Esophagus squamous epithelium (tissue), 4 donors: ENCODE measurements around the gene ST7.

ENCODE experiments used
- CTCF ChIP-seq, 6 experiments: fragments of 450-650 bp in 4 of 6; fragments of 200-600 bp in 2 of 6; sonication (generic) in 2 of 6; IDR thresholded peaks; one replicate each; pipeline ENCODE4 v1.5.1; 2016 to 2019; ENCODE audit warnings: antibody characterized with exemption in 6 of 6, mild to moderate bottlenecking in 4 of 6, moderate library complexity in 4 of 6
- POLR2A ChIP-seq, 4 donors: fragments of 450-650 bp; IDR thresholded peaks; one replicate each; pipeline ENCODE4 v1.6.1; 2017; ENCODE audit warnings: antibody characterized with exemption in 4 of 4, mild to moderate bottlenecking in 4 of 4, moderate library complexity in 3 of 4

- TF ChIP-seq CTCF (IDR thresholded peaks at IDR 0.05) (no peak), POLR2A (IDR thresholded peaks at IDR 0.05) (no peak)
Observed at GRCh38 chr7:116981939-116982338, 28.6 kb downstream of the ST7 start.
